Raji (cell line): ENCODE results near the gene CCNK.

ENCODE experiments used
- POLR2A ChIP-seq: IDR thresholded peaks from 2 replicates; pipeline ENCODE4 v1.6.1; 2011; ENCODE audit warnings: low read depth, low read length, control low read depth; ENCODE audit not compliant: insufficient read depth

Gene CCNK

DNA sequence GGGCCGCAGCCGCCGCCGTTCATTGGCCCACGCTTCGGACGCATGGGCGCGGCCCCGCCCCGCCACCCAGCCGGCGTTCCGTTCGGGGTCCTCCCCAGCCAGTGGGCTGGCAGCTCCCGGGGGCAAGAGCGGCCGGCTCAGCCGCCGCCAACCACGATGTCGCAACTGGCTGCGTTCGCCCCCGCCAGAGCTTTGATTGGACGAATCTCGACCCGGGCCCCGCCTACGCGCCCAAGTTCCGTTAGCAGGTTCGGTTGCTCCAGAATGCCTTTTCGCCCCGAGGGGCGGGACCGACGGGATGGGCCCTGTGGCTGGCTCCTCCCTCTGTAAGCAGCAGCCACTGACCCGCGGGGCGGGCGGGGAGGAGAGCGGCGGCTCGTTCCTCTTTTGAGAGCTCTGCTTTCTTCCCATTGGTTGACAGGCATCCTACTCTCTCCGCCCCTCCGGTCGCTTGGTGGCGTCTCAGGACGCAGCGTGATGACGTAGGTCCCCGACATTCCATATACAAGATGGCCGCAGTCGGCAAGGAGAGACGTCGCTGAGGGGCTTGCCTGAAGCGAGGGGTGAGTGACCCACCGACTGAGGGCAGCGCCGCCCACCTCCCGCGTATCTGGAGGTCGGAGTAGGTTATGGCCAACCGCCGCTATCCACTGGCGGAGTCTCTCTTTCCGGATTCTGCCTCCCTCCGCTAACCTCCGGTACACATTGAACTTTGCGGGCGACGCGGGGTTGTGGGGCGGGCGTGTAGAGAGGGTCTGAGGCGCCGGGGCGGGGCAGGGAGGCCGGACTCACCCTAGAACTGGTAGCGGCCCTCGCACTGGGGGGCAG lies at the start of gene CCNK:
TSS of gene CCNK (plus strand) at position 493 of the 828 bp plus-strand sequence. CDS start 11,269 bp downstream, outside the sequence.
- TF ChIP-seq POLR2A: peak; percentile 93

DNA sequence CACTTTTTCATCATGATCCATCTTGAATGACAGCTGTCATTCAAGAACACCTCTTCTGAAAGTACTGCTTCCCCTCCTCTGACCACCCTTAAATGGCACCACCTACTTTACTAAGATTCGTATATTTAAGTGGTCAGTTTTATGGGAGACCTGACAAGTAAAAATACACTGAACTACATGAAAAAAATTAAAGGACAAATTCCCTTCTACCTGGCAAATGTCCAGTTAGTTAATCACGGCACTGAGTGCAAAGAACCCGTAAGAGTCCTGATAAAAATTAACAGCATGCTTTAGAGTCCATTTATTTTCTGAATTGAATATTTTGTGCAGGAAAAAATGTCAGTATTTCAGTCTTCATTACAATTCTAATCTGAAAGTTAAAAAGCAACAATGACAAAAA lies 49.2 kb upstream of the CCNK start:
- TF ChIP-seq POLR2A: no peak

DNA sequence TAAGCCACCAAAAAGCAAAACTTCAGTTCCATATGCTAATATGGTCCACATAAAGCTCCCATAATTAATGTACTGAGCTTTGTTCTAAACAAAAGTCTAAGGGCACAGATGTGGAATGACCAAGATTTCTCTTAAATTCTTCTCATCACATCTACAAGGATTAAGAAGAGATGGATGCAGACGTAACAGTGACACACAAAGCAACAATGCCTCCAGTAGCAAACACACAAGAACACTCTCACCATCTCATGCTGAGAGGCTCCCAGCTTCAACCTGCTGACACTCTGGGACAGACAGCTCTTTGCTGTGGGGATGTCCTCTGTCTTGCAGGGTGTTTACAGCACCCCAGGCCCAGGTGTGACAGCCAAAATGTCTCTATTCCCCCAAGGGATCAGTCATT lies 48.7 kb upstream of the CCNK start:
- TF ChIP-seq POLR2A: no peak

DNA sequence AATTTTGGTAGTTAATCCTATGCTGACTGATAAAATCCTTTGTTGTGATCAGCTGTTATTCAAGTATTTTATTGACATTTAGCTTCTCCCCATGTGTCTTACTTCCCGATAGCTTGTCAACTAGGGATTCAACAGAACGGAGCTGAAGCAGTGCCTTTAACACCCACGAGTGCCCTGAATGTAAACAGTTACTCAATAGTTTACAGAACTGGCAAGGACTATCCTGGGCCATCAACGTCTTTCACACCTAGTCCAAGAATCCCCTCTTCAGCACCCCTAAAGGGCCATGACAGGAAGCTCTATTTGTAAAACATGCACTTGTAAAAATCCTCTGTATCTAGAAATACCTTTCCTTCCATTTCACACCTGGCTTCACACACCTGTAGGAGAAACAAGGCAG lies 45.9 kb upstream of the CCNK start:
- no peak for TF ChIP-seq POLR2A

DNA sequence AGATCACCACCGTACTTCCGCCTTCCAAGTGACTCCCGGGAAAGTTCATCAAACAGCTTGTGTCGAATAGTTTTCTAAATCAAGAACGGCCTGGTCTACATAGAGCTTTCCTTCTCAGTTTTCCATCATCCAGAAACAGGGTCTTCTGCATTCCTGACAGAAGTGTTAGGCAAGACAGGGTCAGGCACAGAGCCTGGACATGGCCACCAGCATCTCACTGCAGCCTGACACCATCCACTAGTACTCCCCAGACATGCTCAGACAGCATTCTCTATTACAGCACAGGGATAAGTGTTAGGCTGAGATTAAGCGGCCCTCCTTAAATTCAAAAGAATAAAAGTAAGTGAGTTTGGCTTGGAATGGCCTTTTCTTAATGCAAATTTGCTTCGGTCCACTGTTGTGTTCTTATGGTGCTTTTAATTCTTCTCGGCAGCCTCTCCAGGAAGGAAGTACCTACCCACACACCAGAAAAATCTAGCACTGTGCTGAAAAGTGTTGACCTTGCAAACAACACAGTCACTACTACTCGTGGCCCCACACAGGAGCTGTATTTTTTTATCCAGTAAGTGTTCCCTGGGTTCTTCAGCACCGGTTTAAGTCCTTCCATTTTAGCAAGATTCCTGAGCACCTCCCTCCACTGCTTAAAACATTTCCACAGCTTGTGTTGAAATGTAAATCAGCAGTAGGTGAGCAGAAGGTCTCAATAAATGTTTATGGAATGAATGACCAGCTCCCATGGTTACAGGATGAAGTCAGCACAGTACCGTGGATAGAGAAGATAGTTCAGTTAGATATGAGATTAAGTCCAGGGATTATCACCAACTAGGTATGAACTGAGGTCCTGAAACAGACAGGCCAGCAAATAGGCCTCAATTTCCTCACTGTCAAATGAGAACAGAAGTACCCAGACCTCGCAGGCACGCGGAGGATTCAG lies 44.7 kb upstream of the CCNK start:
- TF ChIP-seq POLR2A: no peak

DNA sequence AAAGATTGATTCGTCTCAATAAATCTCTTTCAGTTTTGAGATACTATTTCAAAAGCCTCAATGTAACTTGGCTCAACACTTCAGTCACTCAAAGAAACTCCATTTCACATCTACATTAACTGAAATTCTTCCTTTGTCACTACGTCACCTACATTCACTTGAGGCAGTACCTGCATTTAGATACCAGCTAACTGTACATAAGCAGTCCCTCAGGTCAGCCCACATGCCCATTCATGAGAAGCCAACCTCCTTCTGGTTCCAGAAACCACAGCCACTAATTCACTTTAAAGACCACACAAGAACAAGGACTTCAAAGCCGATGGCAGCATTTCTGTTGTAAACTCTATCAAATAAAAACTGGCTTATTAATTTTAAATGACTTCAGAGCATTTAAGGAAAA lies 43.5 kb upstream of the CCNK start:
- TF ChIP-seq POLR2A: no peak

DNA sequence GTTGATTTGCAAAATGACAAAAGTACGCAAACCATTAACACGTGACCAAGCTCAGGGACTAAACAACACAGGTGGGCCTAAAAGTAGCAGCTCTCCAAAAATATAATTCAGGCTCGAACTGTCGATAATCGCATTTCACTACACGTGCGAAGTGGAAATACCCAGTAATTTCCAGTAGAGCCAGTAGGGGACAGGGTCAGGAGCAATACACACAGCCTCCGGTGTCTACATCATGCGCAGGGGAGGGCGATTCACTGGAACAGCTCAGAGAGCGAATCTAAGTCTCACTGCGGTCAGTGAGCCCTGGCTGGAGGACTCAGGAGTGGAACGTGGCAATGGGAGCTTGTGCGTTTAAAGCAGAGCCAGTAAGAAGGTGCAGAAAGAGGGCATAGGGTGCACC lies 40.9 kb upstream of the CCNK start:
- no peak for TF ChIP-seq POLR2A

DNA sequence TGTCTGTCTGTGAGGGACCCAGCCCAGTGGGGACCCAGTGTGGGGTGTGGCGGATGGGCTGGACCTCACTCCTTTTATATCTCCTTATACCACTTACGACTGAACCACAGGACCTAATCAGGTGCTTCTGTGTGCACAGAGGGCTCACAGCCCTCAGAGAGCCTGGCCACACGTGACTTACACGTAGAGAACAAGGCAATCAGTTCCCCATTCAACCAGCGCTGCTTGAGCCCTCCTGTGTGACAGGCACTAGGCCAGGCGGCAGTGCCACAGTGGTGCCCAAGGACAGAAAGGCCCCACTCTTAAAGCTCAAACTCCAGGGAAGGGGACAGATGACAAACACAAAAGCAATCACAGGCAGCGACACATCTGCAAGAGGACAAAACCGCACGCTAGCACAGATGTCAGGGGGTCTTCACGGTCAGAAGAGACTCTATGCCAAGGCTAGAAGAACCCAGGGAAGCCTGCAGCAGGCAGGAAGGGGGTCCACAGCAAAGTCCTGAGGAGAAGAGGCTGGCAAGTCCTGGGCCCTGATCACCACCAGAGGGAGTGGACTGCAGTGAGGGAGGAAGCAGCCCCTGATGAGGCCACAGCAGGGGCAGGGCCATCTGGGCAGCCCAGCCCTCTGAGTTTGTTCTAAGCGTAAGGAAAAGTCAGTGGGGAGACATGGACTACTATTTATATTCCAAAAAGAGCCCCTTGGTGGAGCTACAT lies 39.9 kb upstream of the CCNK start:
- no peak for TF ChIP-seq POLR2A

DNA sequence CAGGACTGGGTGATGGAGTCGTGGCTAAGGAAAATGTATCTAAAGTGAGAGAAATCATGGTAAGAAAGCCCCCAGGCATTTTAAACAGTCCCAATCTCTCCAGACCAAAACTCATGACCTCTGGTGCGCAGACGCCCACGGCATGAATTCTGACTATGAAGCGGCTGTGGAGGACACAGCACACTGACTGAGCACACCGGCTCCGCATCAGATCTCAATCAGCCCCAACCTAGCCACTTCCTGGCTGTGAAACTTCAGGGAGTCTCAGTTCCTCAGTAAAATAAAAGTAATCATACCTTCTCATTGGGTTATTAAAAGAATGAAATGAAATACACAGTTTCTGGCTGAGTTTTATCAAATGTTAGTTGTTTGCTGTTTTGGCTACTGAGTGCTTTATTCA lies 39.3 kb upstream of the CCNK start:
- no peak for TF ChIP-seq POLR2A

DNA sequence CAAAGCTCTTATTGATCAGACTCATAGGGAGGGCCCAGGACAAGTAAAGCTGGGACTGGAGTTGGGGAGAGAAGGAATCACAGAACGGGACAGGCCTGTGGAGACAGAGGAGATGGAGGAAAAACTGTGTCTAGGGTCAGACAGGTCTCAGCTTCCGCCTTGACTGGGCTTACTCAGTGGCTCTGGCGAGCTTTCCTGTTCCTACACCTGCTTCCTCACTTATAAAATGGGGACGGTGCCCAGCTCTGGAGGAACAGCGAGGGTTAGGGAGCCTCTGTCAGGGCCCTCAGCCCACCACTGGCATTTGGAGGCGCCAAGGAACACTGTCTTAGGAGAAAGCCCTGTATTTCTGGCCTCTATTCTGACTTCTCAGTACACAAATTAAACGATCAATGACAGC lies 35.3 kb upstream of the CCNK start:
- TF ChIP-seq POLR2A: no peak

DNA sequence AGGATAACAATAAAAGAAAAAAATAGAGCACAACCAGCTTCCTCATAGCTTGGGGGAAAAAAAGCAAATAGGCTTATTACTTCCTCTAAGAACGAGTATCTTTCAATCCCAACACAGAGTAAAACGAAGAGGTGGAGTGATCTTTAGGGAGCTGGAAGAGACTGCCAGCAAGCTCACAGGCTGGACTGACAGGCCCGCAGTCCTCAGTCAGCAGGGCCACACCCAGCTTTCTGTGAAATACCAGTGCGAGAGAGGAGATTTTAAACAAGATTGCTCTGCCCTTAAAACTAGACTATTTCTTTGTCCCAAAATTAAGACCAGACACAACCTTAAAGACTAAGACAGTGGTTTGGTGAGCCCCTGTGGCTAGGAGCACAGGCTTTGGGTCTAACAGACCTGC lies 33.5 kb upstream of the CCNK start:
- no peak for TF ChIP-seq POLR2A

DNA sequence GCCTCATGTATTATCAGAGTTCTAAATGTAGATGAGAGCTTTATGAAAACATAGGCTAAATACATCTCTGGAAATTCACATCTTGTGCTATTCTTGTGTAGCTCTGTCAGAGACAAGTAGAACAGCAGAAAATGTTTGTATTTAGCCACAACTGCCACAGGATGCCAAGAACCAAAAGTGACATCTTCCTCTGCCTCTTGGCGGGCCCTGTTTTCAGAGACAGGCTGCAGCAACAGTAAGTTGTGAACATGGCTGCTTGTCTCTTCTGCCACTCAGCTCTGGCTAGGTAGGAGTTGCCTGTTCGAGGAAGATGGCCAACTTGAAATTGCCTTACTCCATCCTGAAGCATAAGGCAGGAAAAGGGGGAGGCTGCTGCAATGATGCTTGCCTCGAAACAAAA lies 30.9 kb upstream of the CCNK start:
- TF ChIP-seq POLR2A: no peak

DNA sequence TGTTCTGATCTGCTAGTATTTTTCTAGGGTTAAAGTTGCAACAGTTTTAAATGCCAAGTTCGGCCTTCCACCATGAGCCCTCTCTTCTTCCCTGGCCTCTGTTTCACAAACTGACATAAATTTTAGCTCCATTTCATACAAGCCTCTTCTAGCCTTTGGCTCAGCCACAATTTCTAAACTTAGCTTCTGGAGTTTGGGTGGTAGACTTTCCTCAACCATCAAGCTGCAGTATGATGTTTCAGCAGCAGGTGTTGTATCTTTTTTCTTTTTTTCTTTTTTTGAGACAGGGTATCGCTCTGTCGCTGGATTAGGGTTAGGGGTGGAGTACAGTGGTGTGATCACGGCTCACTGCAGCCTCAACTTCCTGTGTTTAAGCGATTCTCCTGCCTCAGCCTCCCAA lies 30.0 kb upstream of the CCNK start:
- no peak for TF ChIP-seq POLR2A

DNA sequence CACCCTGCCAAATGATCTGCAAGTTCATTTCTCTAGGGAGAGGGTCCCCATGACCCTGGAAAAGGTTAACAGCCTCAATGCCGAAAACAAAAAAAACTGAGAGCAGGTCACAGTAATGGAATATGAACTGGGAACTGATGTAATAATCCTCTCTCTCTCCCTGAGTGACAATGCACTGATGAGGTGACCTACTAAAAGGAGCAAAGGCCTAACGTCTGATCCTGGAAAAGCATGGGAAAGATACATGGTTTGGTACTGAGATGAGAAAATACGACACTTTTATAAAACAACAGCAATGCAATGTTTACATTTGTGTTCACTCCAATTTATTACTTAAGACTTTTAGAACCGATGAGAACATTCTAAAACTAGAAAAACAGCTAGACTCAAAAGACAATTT lies 28.2 kb upstream of the CCNK start:
- no peak for TF ChIP-seq POLR2A

DNA sequence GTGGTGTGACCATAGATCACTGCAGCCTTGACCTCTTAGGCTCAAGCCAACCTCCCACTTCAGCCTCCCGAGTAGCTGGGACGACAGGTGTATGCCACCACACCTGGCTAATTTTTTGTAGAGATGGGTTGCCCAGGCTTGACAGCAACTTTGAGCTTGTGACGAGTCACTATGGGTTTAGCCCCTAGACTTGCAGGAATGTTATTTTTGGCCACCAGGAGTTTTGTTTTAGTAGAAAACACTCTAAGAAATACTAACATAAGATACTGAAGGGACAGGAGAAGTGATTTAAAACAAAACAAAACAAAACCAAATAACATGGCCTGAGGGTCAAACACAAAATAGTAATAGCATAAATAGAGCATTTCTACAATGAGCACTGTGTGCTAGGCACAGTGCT lies 27.0 kb upstream of the CCNK start:
- TF ChIP-seq POLR2A: no peak
